Fibroblast of lung (primary cell): ENCODE data around the gene WDR90.

Source experiments
- EZH2 ChIP-seq: IDR thresholded peaks from 2 replicates; pipeline ENCODE4 v1.5.1; 2012; ENCODE audit warnings: low read length, control low read depth, mild to moderate bottlenecking; ENCODE audit errors: missing control alignments
- TF ChIP-seq, protein P1 (sequence below), 2 donors: IDR thresholded peaks in 1 of 2; conservative IDR thresholded peaks in 1 of 2; 1 replicate in 1 of 2; 2 replicates in 1 of 2; pipeline ENCODE4 v1.5.1; 2011 to 2012; ENCODE audit warnings: low read length in 2 of 2, control low read depth in 1 of 2, inconsistent platforms in 1 of 2, low read depth in 1 of 2, mild to moderate bottlenecking in 1 of 2

DNA sequence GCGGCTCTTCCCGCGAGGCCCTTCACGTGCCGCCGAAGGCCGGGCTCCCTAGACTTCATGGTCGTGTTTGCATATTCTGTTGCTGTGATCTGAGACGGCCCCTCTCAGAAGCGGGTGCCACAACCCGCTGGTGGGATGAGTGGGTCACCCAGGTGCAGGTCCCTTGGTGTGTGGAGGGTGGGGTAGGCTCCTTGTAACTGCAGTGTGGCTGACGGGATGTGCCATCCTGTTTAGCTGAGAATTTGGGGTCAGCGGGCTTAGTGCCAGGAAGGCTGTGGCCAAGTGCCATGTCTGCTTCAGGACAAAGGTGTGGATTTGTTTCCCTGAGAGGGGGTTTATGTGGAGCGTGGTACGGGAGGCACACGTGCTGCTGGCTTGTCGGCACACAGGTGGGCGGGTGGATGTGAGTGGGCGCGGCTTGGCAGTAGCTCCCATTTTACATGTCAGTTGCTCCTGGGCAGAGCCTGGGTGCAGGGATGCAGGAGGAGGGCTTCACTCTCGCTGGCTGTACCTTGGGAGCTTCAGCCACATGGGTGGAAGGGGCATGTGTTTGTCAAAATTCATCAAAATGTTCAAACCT, 27.5 kb upstream of the WDR90 start:
- TF ChIP-seq, protein P1, sequence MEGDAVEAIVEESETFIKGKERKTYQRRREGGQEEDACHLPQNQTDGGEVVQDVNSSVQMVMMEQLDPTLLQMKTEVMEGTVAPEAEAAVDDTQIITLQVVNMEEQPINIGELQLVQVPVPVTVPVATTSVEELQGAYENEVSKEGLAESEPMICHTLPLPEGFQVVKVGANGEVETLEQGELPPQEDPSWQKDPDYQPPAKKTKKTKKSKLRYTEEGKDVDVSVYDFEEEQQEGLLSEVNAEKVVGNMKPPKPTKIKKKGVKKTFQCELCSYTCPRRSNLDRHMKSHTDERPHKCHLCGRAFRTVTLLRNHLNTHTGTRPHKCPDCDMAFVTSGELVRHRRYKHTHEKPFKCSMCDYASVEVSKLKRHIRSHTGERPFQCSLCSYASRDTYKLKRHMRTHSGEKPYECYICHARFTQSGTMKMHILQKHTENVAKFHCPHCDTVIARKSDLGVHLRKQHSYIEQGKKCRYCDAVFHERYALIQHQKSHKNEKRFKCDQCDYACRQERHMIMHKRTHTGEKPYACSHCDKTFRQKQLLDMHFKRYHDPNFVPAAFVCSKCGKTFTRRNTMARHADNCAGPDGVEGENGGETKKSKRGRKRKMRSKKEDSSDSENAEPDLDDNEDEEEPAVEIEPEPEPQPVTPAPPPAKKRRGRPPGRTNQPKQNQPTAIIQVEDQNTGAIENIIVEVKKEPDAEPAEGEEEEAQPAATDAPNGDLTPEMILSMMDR (conservative IDR thresholded peaks at IDR 0.05 in 1 of 2, IDR thresholded peaks at IDR 0.05 in 1 of 2; ENCODE audit: low read depth in 1 of 2, low read length in 2 of 2), result no peak
- no peak for TF ChIP-seq EZH2
